Measurements from ENCODE around the gene DENND1A. TPM values are rescaled to one million over a fixed set of nuclear protein-coding genes. Genes with fewer than 3 reads are reported as not detected.

The DENND1A gene
- total RNA-seq, 4 donors from 2014 or later, result 17.6 to 33.8 (median 22.9) TPM

GRCh38 chr9:123360161-123361085 is 569.5 kb downstream of the DENND1A start:
- TF ChIP-seq CTCF (IDR thresholded peaks at IDR 0.05; ENCODE audit: low read depth), result no peak

GRCh38 chr9:123359546-123359945 is 570.4 kb downstream of the DENND1A start:
- no peak for TF ChIP-seq CTCF (IDR thresholded peaks at IDR 0.05; ENCODE audit: low read depth)

GRCh38 chr9:123359106-123359505 is 570.8 kb downstream of the DENND1A start:
- no peak for TF ChIP-seq CTCF (IDR thresholded peaks at IDR 0.05; ENCODE audit: low read depth)

- TF ChIP-seq CTCF (IDR thresholded peaks at IDR 0.05; ENCODE audit: low read depth), result no peak
Measured at GRCh38 chr9:123358181-123358905, 571.6 kb downstream of the DENND1A start.

- TF ChIP-seq CTCF (IDR thresholded peaks at IDR 0.05; ENCODE audit: low read depth), result no peak
Measured at GRCh38 chr9:123357743-123358059, 572.2 kb downstream of the DENND1A start.

DNA sequence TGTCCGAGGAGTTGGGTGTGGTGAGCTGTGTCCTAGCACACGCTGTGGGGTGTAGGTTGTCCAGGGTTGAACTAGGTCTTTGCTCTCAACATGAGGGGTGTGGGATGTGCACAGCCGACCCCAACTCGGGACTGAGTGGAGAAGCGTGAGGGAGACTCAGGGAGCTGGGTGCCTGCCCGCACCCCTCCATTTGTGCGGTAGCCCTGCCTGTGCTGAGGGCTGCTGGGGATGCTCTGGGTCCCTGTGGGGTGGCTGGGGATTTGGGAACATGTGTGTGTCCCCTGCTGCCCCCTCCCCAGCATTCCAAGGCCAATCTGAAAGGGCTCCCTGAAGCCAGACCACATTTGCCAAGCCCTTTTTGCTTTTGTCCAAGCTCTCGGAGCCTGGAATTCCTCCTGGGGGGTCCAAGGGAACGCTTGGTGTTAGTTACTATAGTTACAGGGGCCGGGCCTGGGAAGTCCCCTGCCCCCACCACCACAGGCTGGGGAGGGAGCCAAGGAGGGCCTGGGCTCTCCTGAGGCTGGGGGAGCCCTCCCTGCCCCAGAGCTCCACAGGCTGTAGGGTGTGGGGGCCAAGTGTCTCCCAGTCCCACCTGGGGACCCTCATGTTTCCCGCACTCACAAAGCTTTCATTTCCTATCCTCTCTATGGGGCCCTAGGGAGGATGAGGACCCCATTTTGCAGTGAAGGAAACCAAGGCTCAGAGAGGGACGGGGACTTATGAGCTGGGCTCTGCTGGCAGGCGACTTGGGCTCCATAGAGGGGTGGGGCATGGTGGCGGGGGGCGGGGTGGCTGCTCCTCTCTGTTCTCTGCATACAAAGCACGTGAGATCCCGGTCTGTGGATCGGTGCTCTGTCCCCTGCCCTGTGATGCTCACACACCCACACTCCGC is 572.8 kb downstream of the DENND1A start:
- TF ChIP-seq CTCF (IDR thresholded peaks at IDR 0.05; ENCODE audit: low read depth), result no peak

Measured in subcutaneous adipose tissue (tissue), 4 donors.